Stimulated activated memory B cell treated with anti-CD40 and anti-IgM and Interleukin-4, amounts not matched to agents 10 μg/mL and 1 μg/mL and 100 μg/mL, for 72 hours (primary cell): ENCODE measurements around the gene PRND.

ENCODE experiments used
- ATAC-seq: fragments of 150-1000 bp; cut with Tn5 transposase; 2 replicates; pipeline ENCODE4 v1.10.0; 2021
- H3K27ac Mint-ChIP-seq: one replicate; pipeline ENCODE4 v1.8.0; 2022; ENCODE audit warnings: mild to moderate bottlenecking, mixed read lengths
- H3K27me3 Mint-ChIP-seq: one replicate; pipeline ENCODE4 v1.8.0; 2022; ENCODE audit warnings: mixed read lengths
- H3K36me3 Mint-ChIP-seq: one replicate; pipeline ENCODE4 v1.8.0; 2022; ENCODE audit warnings: mixed read lengths
- H3K4me1 Mint-ChIP-seq: one replicate; pipeline ENCODE4 v1.8.0; 2022; ENCODE audit warnings: mixed read lengths
- H3K4me3 Mint-ChIP-seq: one replicate; pipeline ENCODE4 v1.8.0; 2022; ENCODE audit warnings: mild to moderate bottlenecking, moderate library complexity, mixed read lengths
- H3K9me3 Mint-ChIP-seq: one replicate; pipeline ENCODE4 v1.8.0; 2022; ENCODE audit warnings: mixed read lengths

PRND gene, protein sequence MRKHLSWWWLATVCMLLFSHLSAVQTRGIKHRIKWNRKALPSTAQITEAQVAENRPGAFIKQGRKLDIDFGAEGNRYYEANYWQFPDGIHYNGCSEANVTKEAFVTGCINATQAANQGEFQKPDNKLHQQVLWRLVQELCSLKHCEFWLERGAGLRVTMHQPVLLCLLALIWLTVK

DNA sequence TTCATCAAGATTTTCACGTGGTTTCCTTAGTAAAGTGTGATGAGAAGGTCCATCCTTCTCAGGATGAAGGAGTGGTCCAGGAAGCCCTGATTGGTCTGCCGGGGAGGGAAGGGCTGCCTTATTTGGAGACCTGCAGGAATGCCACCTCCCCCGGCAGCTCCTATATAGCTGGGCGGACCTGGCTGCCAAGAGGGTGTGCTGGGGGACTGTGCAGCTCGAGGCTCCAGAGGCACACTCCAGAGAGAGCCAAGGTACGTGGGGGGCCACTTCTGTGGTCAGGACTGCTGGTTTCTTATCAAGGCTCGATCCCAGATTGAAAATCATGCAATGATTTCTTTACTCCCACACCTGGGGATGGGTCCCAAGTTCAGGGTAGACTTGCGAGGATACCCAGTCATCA is at the start of gene PRND:
Gene PRND (plus strand): TSS at position 191 of the 400 bp plus-strand sequence. CDS start 2,643 bp downstream, outside the sequence.
- H3K4me3 Mint-ChIP-seq = peak within 1 kb of the TSS; percentile 55
- no peaks in the 10 kb centered on the region for H3K9me3 Mint-ChIP-seq
- peak within 1 kb of the TSS; percentile 84 for H3K27ac Mint-ChIP-seq
- peaks cover 37% of the 10 kb centered on the region for H3K4me1 Mint-ChIP-seq
- ATAC-seq = no peak
- no peaks in the 10 kb centered on the region for H3K27me3 Mint-ChIP-seq
- H3K36me3 Mint-ChIP-seq = no peaks in the 10 kb centered on the region

DNA sequence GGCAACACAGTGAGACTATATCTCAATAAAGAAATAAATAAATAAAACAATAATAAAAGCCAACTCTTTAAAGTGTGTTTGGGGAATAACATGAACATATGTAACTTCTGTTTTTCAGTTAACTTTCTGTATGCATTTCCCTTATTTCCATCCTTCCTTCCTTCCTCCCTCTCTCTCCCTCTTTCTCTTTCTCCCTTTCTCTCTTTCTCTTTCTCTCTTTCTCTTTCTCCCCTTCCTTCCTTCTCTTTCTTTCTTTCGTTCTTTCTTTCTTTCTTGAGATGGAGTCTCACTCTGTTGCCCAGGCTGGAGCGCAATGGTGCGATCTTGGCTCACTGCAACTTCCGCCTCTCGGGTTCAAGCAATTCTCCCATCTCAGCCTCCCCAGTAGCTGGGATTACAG is 48.8 kb upstream of the PRND start:
- H3K4me1 Mint-ChIP-seq = peaks cover 7% of the 10 kb centered on the region
- no peak for ATAC-seq
- no peak overlapping the region for H3K27ac Mint-ChIP-seq
- no peaks in the 10 kb centered on the region for H3K36me3 Mint-ChIP-seq
- H3K4me3 Mint-ChIP-seq = no peak overlapping the region
- H3K9me3 Mint-ChIP-seq = no peaks in the 10 kb centered on the region
- no peaks in the 10 kb centered on the region for H3K27me3 Mint-ChIP-seq

DNA sequence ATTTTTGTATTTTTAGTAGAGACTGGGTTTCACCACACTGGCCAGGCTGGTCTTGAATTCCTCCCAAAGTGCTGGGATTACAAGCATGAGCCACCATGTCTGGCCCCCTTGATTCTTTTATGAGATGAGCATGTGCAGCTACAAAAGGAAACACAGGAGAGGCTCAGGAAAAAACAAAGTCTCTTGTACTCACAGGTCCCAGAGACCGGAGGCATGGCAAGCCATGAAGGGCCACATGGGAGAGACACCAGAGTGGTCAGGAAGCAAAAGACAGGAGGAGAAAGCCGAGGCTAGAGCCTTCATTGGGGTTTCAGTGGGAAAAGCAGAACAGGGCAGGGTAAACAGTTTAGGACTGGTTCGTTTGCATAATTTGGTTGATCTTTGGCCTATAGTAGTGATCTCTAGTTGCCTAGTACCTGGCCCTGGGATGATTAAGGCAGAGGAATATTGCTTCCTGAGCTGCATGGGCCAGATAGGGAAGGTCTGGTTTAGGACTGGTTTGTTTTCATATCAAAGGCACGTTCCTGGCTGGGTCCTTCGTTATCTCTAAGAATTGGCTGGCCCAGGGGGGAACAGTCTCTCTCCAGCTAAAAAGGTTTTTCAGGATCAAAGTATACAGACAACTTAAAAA is 48.2 kb upstream of the PRND start:
- H3K36me3 Mint-ChIP-seq = no peaks in the 10 kb centered on the region
- H3K9me3 Mint-ChIP-seq = no peaks in the 10 kb centered on the region
- peaks cover 7% of the 10 kb centered on the region for H3K4me1 Mint-ChIP-seq
- no peak overlapping the region for H3K27ac Mint-ChIP-seq
- ATAC-seq = no peak
- H3K4me3 Mint-ChIP-seq = no peak overlapping the region
- no peaks in the 10 kb centered on the region for H3K27me3 Mint-ChIP-seq

DNA sequence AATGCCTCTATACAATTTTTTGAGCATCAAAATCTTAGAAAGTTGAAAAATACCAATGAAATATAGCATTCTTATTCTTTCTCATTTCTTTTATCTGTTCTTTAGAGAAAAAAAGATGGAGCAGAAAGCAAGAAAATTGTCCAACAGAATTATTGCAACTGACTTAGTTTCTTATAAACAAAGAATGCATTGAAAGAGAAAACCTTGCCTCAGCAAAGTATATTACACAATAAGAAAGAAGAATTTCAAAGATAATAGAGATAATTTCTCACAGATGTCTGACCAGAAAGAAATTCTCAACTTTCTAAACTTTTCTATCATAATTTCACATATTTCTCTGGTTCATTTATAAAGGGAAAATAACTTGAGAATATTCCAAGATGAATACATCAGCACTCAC is 47.0 kb upstream of the PRND start:
- H3K27ac Mint-ChIP-seq = no peak overlapping the region
- H3K9me3 Mint-ChIP-seq = no peaks in the 10 kb centered on the region
- H3K4me3 Mint-ChIP-seq = no peak overlapping the region
- no peak for ATAC-seq
- peaks cover 7% of the 10 kb centered on the region for H3K4me1 Mint-ChIP-seq
- no peaks in the 10 kb centered on the region for H3K27me3 Mint-ChIP-seq
- no peaks in the 10 kb centered on the region for H3K36me3 Mint-ChIP-seq

DNA sequence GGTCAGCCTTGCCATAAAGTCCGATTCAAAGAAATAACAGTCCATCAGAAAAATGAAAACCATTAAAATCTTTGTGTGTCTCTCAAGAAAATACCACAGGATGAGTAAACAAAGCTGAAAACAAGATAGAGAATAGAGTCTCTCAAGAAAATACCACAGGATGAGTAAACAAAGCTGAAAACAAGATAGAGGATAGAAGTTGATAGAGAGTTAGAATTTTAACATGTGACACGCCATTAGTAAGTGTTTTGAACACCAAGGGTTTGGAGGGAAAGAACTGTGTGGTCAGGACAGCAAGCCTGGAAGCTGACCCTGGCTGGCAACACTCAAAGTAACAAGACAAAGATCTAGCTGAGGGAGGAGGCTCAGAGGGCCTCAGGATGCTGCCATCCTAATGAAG is 43.9 kb upstream of the PRND start:
- H3K27ac Mint-ChIP-seq = no peak overlapping the region
- ATAC-seq = no peak
- no peaks in the 10 kb centered on the region for H3K36me3 Mint-ChIP-seq
- H3K9me3 Mint-ChIP-seq = no peaks in the 10 kb centered on the region
- H3K4me3 Mint-ChIP-seq = no peak overlapping the region
- no peaks in the 10 kb centered on the region for H3K27me3 Mint-ChIP-seq
- H3K4me1 Mint-ChIP-seq = peaks cover 5% of the 10 kb centered on the region

DNA sequence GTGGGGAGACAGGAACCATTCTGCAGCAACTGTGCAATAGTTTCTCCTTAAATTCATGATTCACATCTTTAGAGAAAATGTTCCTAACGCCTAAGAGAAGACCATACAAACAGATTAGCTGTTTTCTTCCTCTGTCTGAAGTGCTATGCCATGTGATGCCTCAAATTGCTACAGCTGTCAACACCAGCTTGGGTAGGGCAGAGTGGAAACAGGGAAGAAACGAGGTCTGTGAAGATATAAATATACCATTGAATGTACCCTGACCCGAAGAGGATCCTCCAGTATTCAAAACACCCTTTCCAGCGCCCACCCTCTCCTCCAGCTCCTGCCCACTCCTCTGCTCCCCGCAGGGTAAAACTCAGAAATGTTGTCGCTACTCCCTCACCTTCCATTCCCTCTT is 40.3 kb upstream of the PRND start:
- ATAC-seq = no peak
- no peaks in the 10 kb centered on the region for H3K27me3 Mint-ChIP-seq
- H3K4me3 Mint-ChIP-seq = no peak overlapping the region
- H3K27ac Mint-ChIP-seq = no peak overlapping the region
- H3K36me3 Mint-ChIP-seq = no peaks in the 10 kb centered on the region
- H3K4me1 Mint-ChIP-seq = peaks cover 21% of the 10 kb centered on the region
- H3K9me3 Mint-ChIP-seq = no peaks in the 10 kb centered on the region

DNA sequence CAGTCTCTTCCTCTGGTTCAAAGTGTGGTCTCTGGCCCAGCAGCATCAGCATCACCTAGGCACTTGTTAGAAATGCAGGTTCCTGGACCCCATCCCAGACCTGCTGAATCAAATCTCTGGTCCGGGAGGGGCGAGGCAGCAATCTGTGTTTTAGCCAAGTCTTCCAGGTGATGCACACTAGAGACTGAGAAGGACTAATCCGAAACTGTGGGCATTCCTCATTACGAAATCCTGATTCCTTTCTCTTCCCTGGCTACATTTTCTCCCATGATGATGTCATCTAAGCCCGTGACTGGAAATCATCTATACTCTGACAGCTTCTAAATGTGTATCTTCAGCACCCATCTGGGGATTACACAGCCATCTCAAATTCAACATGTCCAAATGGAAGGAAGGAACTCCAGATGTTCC is 39.7 kb upstream of the PRND start:
- no peak for ATAC-seq
- H3K4me1 Mint-ChIP-seq = peaks cover 21% of the 10 kb centered on the region
- no peak overlapping the region for H3K4me3 Mint-ChIP-seq
- H3K9me3 Mint-ChIP-seq = no peaks in the 10 kb centered on the region
- peak overlapping the region; percentile 10 for H3K27ac Mint-ChIP-seq
- H3K27me3 Mint-ChIP-seq = no peaks in the 10 kb centered on the region
- no peaks in the 10 kb centered on the region for H3K36me3 Mint-ChIP-seq

DNA sequence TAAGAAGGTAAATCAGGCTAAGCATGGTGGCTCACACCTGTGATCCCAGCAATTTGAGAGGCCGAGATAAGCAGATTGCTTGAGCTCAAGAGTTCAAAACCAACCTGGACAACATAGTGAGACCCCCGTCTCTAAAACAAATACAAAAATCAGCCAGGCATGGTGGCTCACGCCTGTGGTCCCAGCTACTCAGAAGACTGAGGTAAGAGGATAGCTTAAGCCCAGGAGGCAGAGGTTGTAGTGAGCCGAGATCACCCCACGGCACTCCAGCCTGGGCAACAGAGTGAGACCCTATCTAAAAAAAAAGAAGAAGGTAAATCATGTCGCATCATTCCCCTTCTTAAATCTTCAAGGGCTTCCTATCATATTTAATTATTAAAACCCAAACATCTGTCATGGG is 39.0 kb upstream of the PRND start:
- Mint-ChIP-seq H3K4me3 (no peak overlapping the region), H3K4me1 (peaks cover 26% of the 10 kb centered on the region)

DNA sequence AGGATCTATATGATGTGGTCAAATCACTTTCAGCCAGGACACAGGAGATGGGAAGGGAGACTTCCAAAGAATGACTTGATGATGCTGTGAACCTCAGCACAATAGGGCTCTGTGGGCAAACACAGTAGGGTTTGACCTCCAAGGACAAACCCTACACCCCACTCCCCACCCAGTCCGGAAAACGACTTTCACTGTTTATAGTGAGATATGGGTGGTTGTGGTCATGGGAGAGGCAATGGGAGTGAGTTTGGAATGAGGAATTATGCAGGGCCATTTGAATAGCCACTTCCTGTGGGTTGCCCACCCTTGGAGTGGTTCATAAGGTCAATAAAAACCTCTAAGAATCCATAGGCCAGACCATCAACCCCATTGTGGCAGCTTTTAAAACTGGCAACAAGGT is 38.4 kb upstream of the PRND start:
- Mint-ChIP-seq H3K4me3 (no peak overlapping the region), H3K9me3 (no peaks in the 10 kb centered on the region), H3K27me3 (no peaks in the 10 kb centered on the region), H3K4me1 (peaks cover 32% of the 10 kb centered on the region), H3K36me3 (no peaks in the 10 kb centered on the region), H3K27ac (no peak overlapping the region)
- no peak for ATAC-seq

More for the DNA sequence above, 39.0 kb upstream of the PRND start:
- no peaks in the 10 kb centered on the region for H3K27me3 Mint-ChIP-seq
- H3K36me3 Mint-ChIP-seq = no peaks in the 10 kb centered on the region
- H3K27ac Mint-ChIP-seq = peak overlapping the region; percentile 10
- ATAC-seq = no peak
- no peaks in the 10 kb centered on the region for H3K9me3 Mint-ChIP-seq

DNA sequence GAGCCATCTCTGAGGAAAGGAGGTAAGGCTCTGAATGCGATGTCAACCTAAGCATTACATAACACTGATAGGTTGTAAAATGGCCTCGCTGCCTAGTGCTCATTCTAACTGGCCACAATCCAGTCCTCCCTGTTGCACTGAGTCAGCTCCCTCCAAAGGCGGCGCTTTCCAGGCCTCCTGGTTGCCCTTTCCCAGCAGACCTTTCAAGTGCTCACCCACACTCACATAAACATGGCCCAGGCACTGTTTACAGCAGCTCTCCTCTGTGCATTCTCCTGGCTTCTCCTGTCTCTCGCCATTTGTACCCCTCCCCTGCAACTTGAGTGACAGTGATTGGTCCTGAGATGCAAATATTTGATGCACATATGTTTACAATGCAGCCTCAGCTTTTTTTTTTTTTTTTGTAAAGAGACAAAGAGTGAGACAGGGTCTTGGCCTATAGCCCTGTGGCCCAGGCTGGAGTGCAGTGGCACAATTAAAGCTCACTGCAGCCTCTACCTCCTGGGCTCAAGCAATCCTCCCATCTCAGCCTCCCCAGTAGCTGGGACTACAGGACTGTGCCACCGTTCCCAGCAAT is 36.8 kb upstream of the PRND start:
- peaks cover 44% of the 10 kb centered on the region for H3K4me1 Mint-ChIP-seq

DNA sequence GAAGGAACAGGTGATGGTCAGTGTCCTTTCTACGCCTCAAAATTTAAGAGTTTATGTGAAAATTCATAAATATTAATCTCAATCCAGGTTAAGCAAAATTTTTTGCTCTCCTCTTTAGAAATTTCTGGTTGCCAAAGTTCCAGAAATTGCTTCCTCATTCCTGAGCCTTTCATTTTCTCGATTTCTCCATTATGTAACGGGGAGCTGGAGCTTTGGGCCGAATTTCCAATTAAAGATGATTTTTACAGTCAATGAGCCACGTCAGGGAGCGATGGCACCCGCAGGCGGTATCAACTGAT is 35.8 kb upstream of the PRND start:
- peaks cover 3% of the 10 kb centered on the region for H3K36me3 Mint-ChIP-seq
- no peak for ATAC-seq
- peaks cover 51% of the 10 kb centered on the region for H3K4me1 Mint-ChIP-seq

More for the DNA sequence above, 36.8 kb upstream of the PRND start:
- Mint-ChIP-seq H3K27ac (peak overlapping the region; percentile 96), H3K4me3 (no peak overlapping the region), H3K36me3 (no peaks in the 10 kb centered on the region), H3K9me3 (no peaks in the 10 kb centered on the region), H3K27me3 (no peaks in the 10 kb centered on the region)
- ATAC-seq = no peak

DNA sequence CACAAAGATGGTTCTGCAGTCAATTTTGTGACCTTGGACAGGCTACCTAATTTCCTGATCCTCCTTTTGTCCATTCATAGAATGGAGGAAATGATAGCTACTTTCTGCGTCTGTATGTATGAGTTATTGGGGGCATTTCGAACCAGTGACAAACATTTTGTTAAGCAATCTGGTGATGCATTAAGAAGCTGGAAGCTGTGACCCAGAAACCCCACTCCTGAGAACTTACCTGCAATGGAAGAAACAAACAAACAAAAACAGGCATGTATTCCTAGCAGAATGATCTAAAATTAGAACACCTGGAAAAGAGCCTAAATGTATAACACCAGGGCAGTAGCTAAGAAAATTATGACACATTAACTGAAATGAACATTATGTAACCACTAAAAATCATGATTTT is 33.4 kb upstream of the PRND start:
- H3K36me3 Mint-ChIP-seq = peaks cover 20% of the 10 kb centered on the region
- no peaks in the 10 kb centered on the region for H3K27me3 Mint-ChIP-seq
- peak overlapping the region; percentile 67 for H3K27ac Mint-ChIP-seq
- no peaks in the 10 kb centered on the region for H3K9me3 Mint-ChIP-seq
- H3K4me1 Mint-ChIP-seq = peaks cover 56% of the 10 kb centered on the region
- ATAC-seq = no peak
- H3K4me3 Mint-ChIP-seq = no peak overlapping the region

More for the DNA sequence above, 35.8 kb upstream of the PRND start:
- no peaks in the 10 kb centered on the region for H3K9me3 Mint-ChIP-seq
- H3K27ac Mint-ChIP-seq = peak overlapping the region; percentile 96
- H3K4me3 Mint-ChIP-seq = peak overlapping the region; percentile 84
- H3K27me3 Mint-ChIP-seq = no peaks in the 10 kb centered on the region

DNA sequence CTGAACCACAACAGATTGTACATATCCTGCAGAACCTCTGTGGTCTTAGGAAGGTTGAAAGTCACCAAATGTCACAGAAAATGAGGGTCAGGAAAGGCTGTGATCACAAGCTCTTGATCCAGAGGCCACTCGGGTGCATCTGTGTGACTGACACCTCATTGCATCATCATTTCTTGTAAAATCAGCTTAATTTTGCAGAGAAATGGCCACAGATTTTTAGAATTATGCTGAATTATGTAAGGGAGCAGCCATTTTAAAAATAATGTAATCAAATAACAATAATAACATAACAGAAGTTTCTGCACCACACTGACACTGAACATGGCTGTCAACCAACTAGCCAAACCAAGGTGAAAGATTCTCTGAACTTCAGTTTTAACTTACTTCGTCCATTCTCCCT is 32.5 kb upstream of the PRND start:
- no peak overlapping the region for H3K27ac Mint-ChIP-seq
- H3K36me3 Mint-ChIP-seq = peaks cover 24% of the 10 kb centered on the region

DNA sequence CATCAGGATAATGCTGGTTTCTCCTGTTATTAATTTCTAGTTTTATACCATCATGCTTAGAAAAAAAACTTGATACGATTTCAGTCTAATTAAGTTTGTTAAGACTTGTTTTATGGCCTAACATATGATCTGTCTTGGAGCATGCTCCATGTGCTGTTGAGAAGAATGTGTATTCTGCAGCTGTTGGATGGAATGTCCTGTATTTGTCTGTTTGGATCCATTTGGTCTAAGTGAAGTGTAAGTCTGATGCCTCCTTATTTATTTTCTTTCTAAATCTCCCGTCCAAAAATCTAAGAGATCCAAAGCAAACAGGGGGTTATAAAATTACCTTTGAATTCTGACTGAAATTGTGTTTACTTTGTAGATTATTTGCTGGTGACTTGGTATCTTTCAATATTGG is 30.0 kb upstream of the PRND start:
- Mint-ChIP-seq H3K27me3 (no peaks in the 10 kb centered on the region), H3K36me3 (peaks cover 41% of the 10 kb centered on the region), H3K9me3 (no peaks in the 10 kb centered on the region), H3K4me1 (peaks cover 52% of the 10 kb centered on the region), H3K27ac (no peak overlapping the region), H3K4me3 (no peak overlapping the region)
- no peak for ATAC-seq

More for the DNA sequence above, 32.5 kb upstream of the PRND start:
- no peak for ATAC-seq
- Mint-ChIP-seq H3K4me3 (no peak overlapping the region), H3K9me3 (no peaks in the 10 kb centered on the region), H3K4me1 (peaks cover 55% of the 10 kb centered on the region), H3K27me3 (no peaks in the 10 kb centered on the region)

DNA sequence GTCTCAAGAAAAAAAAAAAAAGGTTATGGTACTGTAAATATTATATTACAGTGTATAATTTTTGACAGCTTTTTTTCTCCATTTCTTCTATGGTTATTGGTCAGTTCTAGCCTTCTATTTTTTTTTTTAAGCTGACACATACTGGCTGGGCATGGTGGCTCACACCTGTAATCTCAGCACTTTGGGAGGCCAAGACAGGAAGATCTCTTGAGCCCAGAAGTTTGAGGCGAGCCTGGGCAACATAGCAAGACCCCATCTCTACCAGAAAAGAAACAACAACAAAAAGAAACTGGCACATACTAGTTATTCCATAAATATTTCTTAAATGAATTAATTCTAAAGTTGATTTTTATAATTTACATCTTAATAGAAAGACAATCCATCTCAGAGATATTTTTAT is 27.6 kb upstream of the PRND start:
- ATAC-seq = no peak
- no peaks in the 10 kb centered on the region for H3K9me3 Mint-ChIP-seq
- H3K4me1 Mint-ChIP-seq = peaks cover 48% of the 10 kb centered on the region
- peaks cover 47% of the 10 kb centered on the region for H3K36me3 Mint-ChIP-seq
- H3K27me3 Mint-ChIP-seq = no peaks in the 10 kb centered on the region
- H3K4me3 Mint-ChIP-seq = no peak overlapping the region
- H3K27ac Mint-ChIP-seq = no peak overlapping the region

DNA sequence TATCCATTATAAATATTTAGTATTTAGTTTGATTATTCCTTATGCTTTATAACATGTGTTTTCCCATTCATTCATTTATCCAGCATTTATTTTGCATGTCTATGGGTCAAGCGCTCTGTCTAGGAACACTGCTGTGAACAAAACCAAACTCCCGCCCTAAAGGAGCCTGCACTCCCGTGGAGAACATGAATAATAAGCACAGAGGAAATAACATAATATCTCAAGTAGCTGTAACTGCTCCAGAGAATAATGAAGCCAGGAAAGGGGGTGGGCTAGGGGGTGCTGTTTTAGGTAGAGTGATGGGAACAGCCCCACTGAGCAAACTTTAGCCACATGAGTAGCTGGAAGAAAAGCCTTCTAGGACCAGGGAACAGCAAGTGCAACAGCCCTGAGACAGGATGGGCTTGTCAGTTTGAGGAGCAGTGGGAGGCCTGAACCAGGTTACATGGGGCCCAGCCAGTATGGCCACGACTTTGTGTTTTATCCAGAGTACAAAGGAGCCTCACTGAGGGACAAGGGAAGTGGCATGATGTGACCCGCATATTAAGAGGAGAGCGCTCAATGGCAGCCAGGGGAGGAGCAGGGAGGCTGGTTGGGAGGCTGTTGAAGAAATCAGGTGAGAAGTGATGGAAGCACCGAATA is 24.4 kb upstream of the PRND start:
- no peak for ATAC-seq
- H3K4me1 Mint-ChIP-seq = peaks cover 31% of the 10 kb centered on the region
- no peak overlapping the region for H3K4me3 Mint-ChIP-seq
- H3K36me3 Mint-ChIP-seq = peaks cover 48% of the 10 kb centered on the region
- H3K27ac Mint-ChIP-seq = peak overlapping the region; percentile 11
- no peaks in the 10 kb centered on the region for H3K9me3 Mint-ChIP-seq
- H3K27me3 Mint-ChIP-seq = no peaks in the 10 kb centered on the region
